GM19240 (cell line): ENCODE measurements around the gene CDHR3.

ENCODE experiments used
- DNase-seq: peaks from one replicate; pipeline ENCODE4 v3.0.0; 2011; ENCODE audit warnings: low spot score; ENCODE audit not compliant: insufficient read length

The CDHR3 gene

GRCh38 chr7:106064771-106065574 lies 101.9 kb downstream of the CDHR3 start:
- no peak for DNase-seq

DNA sequence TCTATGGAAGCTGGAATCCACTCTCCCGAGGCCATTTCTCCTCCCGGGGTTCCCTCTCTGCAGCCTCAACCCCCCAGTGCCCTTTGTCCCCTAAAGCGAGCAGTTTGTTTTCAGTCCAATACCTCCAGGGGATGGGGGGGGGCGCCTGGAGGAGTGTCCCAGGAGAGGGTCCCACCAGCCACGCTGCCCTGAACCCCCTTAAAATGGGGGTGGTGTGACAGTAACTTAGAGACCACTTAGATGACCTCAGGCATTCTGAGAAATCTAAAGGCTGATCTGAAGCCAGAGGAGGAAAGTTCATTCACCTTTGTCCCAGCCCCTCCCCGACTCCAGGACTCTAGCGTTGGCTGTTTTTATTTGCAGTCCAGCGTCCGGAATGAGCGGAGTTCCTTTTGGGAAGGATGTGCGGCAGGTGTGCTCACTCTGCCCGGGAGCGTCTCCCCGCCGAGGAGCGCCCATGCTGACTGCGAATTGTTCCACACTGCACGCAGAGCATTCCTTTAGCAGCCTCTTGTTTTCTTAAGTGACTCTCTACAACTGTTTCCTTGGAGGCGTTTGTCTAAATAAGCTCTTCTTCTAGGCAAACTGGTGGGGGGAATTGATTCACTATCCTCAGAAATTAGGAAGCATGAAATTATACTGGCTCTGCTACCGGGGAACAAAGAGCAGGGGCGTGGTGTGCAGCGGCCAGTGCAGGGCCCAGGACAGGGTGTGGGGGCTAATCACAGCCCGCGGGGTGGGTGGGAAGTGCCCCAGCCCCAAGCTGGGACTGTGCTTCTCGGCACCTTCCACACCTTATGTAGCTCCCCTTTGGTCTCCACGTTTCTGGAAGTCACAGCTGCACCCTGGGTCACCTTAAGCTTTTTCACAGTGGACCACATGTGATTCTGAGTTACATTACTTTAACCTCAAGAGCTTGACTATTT lies 102.8 kb downstream of the CDHR3 start:
- DNase-seq, result no peak

GRCh38 chr7:106067678-106068077 lies 104.6 kb downstream of the CDHR3 start:
- no peak for DNase-seq

- no peak for DNase-seq
Measured at GRCh38 chr7:106068538-106068961, 105.5 kb downstream of the CDHR3 start.

DNA sequence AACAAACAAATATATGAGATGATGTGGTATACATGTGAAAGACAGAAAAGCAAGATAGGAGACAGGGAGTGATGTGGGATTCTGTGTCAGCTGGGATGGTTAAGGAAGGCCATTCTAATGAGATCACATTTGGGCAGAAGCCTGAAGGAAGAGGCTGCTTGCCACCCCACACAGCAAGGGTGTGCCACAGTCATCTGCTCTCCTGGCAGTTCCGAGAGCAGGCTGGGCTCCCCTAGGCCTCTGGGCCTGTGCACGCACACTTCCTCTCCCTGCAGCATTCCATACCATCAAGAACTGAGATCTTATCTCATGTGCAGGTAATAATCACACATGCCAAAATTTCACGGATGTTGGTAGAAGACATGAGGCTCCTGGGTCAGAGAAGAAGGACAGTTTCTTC lies 105.9 kb downstream of the CDHR3 start:
- DNase-seq, result no peak

DNA sequence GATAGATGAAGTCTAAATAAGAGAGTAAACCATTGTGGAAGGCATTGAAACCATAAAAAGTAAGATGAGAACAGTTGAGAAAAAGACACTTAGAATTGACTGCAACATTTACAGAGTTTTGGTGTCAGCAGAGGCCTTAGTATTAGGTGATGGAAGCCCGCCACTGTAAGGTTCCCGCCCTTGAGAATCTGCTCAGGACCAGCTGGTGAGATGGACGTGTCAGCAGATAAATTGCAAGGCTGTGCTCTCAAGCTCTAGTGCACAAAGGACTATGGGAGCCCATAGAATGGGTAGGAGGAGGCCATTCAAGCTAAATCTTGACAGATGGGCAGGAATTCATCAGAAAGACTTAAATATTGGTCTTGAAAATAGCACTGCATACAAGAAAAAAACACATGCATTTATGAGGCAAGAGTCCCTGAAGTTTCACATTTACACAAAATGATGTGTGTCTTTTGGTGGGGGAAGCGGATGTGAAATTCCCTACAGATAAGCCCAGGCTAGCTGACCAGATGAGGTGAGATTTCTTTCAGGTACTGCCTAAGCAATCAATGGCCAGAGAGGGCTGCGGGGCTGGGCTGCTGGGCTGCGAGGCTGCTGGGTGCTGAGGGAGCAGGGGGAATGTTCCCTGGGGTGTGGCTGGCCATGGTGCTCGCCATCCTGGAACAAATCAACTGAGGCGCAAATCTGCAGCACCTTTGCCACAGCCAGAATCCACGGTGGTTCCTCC lies 106.6 kb downstream of the CDHR3 start:
- DNase-seq, result no peak

- no peak for DNase-seq
Measured at GRCh38 chr7:106070201-106070551, 107.1 kb downstream of the CDHR3 start.

DNA sequence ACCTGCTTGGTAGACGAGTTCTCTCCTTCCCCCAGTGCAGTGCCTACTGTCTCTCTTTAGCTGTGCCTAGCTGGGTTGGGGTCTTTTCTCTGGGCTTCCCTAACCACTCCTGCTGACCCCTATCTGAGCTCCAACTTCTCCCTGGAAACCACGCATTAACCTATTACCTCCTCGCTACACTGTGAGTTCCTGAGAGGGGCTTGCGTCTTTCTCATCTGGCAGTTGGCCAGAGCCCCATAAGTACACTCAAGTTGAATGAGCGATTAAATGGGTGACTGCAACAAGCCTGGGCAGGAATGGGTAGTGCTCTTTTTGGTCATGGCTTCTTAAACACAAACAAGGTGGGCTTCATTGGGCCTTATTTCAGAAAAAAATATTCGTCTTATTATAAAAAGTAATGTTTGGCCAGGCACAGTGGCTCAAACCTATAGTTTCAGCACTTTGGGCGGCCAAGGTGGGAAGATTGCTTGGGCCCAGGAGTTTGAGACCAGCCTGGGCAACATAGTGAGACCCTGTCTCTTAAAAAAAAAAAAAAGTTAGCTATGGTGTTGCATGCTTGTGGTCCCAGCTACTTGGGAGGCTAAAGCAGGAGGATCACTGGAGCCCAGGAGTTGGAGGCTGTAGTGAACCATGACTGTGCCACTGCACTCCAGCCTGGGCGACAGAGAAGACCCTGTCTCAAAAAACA lies 107.6 kb downstream of the CDHR3 start:
- DNase-seq, result no peak

GRCh38 chr7:106071356-106071998 lies 108.4 kb downstream of the CDHR3 start:
- peak; percentile 74 for DNase-seq

- DNase-seq, result no peak
Measured at GRCh38 chr7:106071999-106072714, 109.1 kb downstream of the CDHR3 start.

GRCh38 chr7:106072715-106073091 lies 109.6 kb downstream of the CDHR3 start:
- DNase-seq, result no peak

DNA sequence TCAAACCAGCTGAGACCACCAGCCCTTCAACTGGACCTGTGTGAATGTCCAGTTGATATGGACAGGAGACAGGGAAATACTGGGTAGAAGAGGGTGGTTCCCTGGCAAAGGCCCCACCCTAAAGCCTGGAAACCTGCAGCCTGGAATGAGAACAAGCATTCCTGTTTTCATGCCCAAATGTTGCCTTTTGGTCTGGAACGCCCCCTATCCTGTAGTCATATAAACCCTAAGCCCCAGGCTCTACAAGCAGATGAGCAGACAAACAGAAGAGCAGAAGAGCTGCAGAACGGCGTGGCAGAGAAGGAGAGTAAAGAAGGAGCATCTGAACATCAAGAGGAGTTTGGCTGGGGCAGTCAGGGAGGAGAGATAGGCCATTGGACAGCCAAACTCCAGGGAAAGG lies 110.6 kb downstream of the CDHR3 start:
- DNase-seq, result no peak

DNA sequence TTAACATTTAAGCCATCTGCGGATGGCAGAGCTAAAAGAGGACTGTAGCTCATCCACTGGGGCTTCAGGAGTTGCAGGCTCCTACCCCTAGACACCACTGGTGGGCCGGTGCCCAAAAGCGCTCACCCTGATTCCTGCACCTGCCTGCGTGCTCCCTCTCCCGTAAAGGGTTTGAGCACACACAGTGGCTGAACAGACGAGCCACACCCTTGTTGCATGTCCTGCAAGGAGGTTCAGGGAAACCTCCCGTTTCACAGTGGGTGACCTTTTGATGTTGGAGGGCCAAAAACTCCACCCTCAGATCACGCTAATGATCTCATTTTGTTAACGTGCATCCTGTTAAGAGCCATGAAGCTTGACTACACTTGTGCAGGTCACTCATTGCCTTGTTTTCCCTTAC lies 111.2 kb downstream of the CDHR3 start:
- no peak for DNase-seq

DNA sequence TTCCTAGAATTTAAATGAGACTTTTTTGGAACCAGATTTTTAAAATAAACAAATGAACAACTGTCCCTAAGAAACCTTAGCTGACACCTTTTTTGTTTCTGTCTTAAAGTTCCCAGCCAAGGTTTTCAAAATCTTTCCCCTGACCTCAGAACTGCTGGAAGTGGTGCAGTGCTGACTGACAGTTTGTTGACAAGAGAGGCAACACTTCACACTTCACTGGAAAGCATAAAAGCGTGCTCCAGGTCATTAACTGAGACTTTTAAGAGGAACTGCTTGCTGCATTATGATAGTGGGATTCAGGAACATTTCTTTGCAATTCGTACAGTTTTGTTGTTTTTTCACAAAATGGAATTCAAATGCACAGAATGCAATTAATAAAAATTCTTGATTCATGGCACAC lies 112.9 kb downstream of the CDHR3 start:
- no peak for DNase-seq

DNA sequence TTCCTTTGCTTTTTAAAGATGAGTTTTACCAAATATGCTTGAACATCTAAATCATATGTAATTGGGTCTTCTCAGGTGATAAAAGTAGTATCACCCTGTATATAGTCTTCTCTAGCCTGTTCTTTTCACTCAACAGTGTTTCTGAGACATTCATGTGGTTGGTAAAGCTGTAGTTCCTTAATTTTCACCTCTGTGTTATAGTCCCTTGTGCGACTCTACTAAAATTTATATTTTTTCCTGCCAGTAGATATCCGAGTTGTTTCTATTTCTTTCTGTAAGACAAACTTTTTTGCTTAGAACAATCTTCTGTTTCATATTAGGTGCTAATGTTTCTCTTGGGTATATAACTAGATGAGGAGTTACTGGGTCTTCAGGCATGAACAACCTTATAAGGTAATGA lies 113.5 kb downstream of the CDHR3 start:
- no peak for DNase-seq

DNA sequence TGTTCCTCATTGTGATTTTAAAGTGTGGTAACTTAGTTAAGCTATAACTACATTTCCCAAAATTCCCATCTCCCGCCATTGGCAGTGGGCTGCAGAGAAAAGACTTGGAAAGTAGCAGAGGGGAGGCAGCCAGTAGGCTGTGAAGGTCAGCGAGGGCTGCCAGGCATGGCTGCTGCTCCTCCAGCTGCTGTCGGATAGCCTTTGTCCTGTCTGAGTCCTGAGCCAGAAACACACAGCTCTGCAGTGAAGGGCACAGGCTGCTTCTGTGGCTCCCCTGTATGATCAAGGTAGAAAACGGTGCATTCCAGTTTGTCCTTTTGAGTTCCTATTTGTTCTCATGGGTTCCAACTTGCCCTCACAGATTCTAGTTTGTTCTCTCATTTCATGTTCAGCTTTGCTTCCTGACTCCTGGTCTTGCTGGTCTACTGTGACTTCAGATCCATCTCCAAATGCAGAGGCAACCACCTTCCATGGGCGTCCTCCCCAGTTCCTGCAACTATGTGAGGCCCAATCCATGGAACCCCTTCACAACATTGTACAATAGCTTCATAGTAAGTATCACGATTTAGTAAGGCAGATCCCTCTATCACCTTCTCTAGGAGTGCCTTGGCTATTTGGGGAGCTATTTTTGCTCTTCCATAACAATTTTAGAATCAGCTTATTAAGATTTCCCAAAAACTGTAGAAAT lies 117.4 kb downstream of the CDHR3 start:
- DNase-seq, result no peak

- no peak for DNase-seq
Measured at GRCh38 chr7:106082087-106082854, 119.2 kb downstream of the CDHR3 start.
